Smooth muscle cell (in vitro differentiated cells): ENCODE results near the gene NOP58. TPM values are rescaled to one million over a fixed set of nuclear protein-coding genes. Genes with fewer than 3 reads are reported as not detected.
"Not testable (repeated sequence)": the region's sequence is repeated elsewhere in the genome, so short reads cannot be mapped to it uniquely, and the experiment has no call there.

Experiments used
- DNase-seq: peaks from one replicate; lab custom pipeline; 2025; ENCODE audit not compliant: unreplicated experiment; lab: John Stamatoyannopoulos, UW
- H2AFZ ChIP-seq: fragments of 200-600 bp; sonication (generic); 2 replicates; pipeline ENCODE4 v1.6.0; 2016; ENCODE audit warnings: antibody characterized with exemption, low read depth, mild to moderate bottlenecking
- H3F3A ChIP-seq: fragments of 200-600 bp; sonication (generic); 2 replicates; pipeline ENCODE4 v1.6.0; 2017; ENCODE audit warnings: antibody characterized with exemption, low read depth
- H3K27ac ChIP-seq: fragments of 200-600 bp; sonication (generic); 2 replicates; pipeline ENCODE4 v1.5.1; 2016; ENCODE audit warnings: low read depth, mild to moderate bottlenecking
- H3K27me3 ChIP-seq: fragments of 200-600 bp; sonication (generic); 2 replicates; pipeline ENCODE4 v1.6.1; 2016; ENCODE audit warnings: low read depth, mild to moderate bottlenecking
- H3K36me3 ChIP-seq: fragments of 200-600 bp; sonication (generic); 2 replicates; pipeline ENCODE4 v1.5.1; 2016; ENCODE audit warnings: low read depth
- H3K4me1 ChIP-seq: fragments of 200-600 bp; sonication (generic); 2 replicates; pipeline ENCODE4 v1.5.1; 2016; ENCODE audit warnings: low read depth
- H3K4me2 ChIP-seq: fragments of 200-600 bp; sonication (generic); 2 replicates; pipeline ENCODE4 v1.6.0; 2016; ENCODE audit warnings: mild to moderate bottlenecking
- H3K4me3 ChIP-seq: fragments of 200-600 bp; sonication (generic); 2 replicates; pipeline ENCODE4 v1.5.1; 2016; ENCODE audit warnings: mild to moderate bottlenecking
- H3K79me2 ChIP-seq: fragments of 200-600 bp; sonication (generic); 2 replicates; pipeline ENCODE4 v1.6.0; 2016; ENCODE audit warnings: low read depth, mild to moderate bottlenecking
- H3K9ac ChIP-seq: fragments of 200-600 bp; sonication (generic); 2 replicates; pipeline ENCODE4 v1.6.0; 2016; ENCODE audit warnings: low read depth
- H3K9me3 ChIP-seq: fragments of 200-600 bp; sonication (generic); replicated peaks from 2 replicates; pipeline ENCODE4 v1.5.1; 2016; ENCODE audit warnings: low read depth
- H4K20me1 ChIP-seq: fragments of 200-600 bp; sonication (generic); 2 replicates; pipeline ENCODE4 v1.6.0; 2016; ENCODE audit warnings: low read depth
- WGBS: methylation state at CpG from one replicate; pipeline ENCODE4 v1.1.7; 2016; ENCODE audit warnings: low lambda C conversion rate; 5-methylcytosine and 5-hydroxymethylcytosine counted together
- polyA plus RNA-seq: library from polyadenylated mRNA; unstranded; fragments of >200 nt; fragmentation: Nextera tagmentation; extraction: Ambion mirVana; gene quantifications from 2 replicates; pipeline ENCODE4 v1.2.1, GENCODE V29; 2016
- total RNA-seq: library from RNA; depleted of rRNA; stranded (reverse); fragments of >200 nt; gene quantifications from 2 replicates; pipeline ENCODE4 v1.2.3, GENCODE V29; 2014
- TF ChIP-seq, protein P1 (sequence below): fragments of 200-600 bp; sonication (generic); IDR thresholded peaks from 2 replicates; pipeline ENCODE4 v1.5.1; 2017; ENCODE audit warnings: borderline replicate concordance, mild to moderate bottlenecking, antibody characterized with exemption; ENCODE audit not compliant: insufficient read depth, poor library complexity, severe bottlenecking

NOP58 gene
- total and polyA plus RNA-seq, 2 experiments from 2014 or later = 40.8 to 51.4 TPM

GRCh38 chr2:202317080-202317857, 51.7 kb downstream of the NOP58 start:
- H3F3A ChIP-seq = no peaks in the 10 kb centered on the region
- H4K20me1 ChIP-seq = no peaks in the 10 kb centered on the region
- H3K27me3 ChIP-seq = no peaks in the 10 kb centered on the region
- H3K36me3 ChIP-seq = no peaks in the 10 kb centered on the region
- no peaks in the 10 kb centered on the region for H3K9me3 ChIP-seq
- no peak overlapping the region for H3K9ac ChIP-seq
- peak overlapping the region; percentile 1 for H3K4me2 ChIP-seq
- H3K27ac ChIP-seq = no peak overlapping the region
- TF ChIP-seq, protein P1, sequence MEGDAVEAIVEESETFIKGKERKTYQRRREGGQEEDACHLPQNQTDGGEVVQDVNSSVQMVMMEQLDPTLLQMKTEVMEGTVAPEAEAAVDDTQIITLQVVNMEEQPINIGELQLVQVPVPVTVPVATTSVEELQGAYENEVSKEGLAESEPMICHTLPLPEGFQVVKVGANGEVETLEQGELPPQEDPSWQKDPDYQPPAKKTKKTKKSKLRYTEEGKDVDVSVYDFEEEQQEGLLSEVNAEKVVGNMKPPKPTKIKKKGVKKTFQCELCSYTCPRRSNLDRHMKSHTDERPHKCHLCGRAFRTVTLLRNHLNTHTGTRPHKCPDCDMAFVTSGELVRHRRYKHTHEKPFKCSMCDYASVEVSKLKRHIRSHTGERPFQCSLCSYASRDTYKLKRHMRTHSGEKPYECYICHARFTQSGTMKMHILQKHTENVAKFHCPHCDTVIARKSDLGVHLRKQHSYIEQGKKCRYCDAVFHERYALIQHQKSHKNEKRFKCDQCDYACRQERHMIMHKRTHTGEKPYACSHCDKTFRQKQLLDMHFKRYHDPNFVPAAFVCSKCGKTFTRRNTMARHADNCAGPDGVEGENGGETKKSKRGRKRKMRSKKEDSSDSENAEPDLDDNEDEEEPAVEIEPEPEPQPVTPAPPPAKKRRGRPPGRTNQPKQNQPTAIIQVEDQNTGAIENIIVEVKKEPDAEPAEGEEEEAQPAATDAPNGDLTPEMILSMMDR = no peak
- 36% methylated on average over 6 of the region's 6 CpGs for WGBS
- H3K4me3 ChIP-seq = no peak overlapping the region
- DNase-seq = no peak
- no peak overlapping the region for H2AFZ ChIP-seq
- no peaks in the 10 kb centered on the region for H3K4me1 ChIP-seq
- no peaks in the 10 kb centered on the region for H3K79me2 ChIP-seq

DNA sequence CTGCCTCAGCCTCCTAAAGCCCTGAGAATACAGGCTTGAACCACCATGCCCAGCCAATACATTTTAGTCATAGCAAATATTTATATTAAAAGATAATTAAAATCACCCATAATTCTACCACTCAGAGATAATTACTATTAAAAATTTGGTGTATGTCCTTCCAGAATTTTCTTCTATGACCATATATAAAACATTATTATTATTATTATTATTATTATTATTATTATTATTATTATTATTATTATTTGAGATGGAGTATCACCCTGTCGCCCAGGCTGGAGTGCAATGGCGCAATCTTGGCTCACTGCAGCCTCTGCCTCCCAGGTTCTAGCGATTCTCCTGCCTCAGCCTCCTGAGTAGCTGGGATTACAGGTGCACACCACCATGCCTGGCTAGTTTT, 54.8 kb downstream of the NOP58 start:
- H3K4me3 ChIP-seq, H3K4me1 ChIP-seq, H3K9ac ChIP-seq, DNase-seq, H3K36me3 ChIP-seq, H3K27ac ChIP-seq, H4K20me1 ChIP-seq, H3K9me3 ChIP-seq, H3K4me2 ChIP-seq, H3F3A ChIP-seq, H3K79me2 ChIP-seq, H3K27me3 ChIP-seq, H2AFZ ChIP-seq: not testable (repeated sequence)
- WGBS = 100% methylated on average over 3 of the region's 3 CpGs

DNA sequence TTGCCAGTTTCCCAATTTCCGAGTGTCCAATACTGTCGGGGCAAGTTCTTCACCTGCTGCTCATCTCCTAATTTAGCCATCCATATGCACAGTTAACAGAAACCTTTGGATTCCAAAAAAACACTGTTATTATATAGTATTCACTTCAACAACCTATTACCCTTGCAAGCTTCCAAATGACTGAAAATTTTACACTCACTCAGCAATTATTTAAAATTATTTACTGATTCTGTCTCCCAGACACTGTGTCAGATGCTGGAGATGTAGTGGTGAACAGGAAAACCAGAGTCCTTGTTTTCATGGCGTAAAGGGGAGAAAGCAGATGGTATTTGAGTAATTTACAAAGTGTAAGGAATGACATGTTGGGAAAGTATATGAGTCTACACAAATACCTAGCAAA, 56.9 kb downstream of the NOP58 start:
- TF ChIP-seq, protein P1 = no peak
- H3K4me2 ChIP-seq = no peak overlapping the region
- 92% methylated on average over 3 of the region's 3 CpGs for WGBS
- no peaks in the 10 kb centered on the region for H3K4me1 ChIP-seq
- no peaks in the 10 kb centered on the region for H3K79me2 ChIP-seq
- no peaks in the 10 kb centered on the region for H3F3A ChIP-seq
- H3K36me3 ChIP-seq = no peaks in the 10 kb centered on the region
- no peaks in the 10 kb centered on the region for H4K20me1 ChIP-seq
- no peak for DNase-seq
- no peaks in the 10 kb centered on the region for H3K27me3 ChIP-seq
- no peak overlapping the region for H3K9ac ChIP-seq
- no peak overlapping the region for H2AFZ ChIP-seq
- no peaks in the 10 kb centered on the region for H3K9me3 ChIP-seq
- H3K4me3 ChIP-seq = no peak overlapping the region
- no peak overlapping the region for H3K27ac ChIP-seq

GRCh38 chr2:202327858-202328257, 62.3 kb downstream of the NOP58 start:
- H3K27ac ChIP-seq = no peak overlapping the region
- H4K20me1 ChIP-seq = no peaks in the 10 kb centered on the region
- H3K4me3 ChIP-seq = no peak overlapping the region
- no peaks in the 10 kb centered on the region for H3K9me3 ChIP-seq
- no peak for DNase-seq
- H3K4me1 ChIP-seq = no peaks in the 10 kb centered on the region
- no peaks in the 10 kb centered on the region for H3F3A ChIP-seq
- WGBS = 67% methylated on average over 1 of the region's 1 CpG
- no peaks in the 10 kb centered on the region for H3K36me3 ChIP-seq
- H2AFZ ChIP-seq = no peak overlapping the region
- H3K79me2 ChIP-seq = no peaks in the 10 kb centered on the region
- TF ChIP-seq, protein P1 = no peak
- no peak overlapping the region for H3K9ac ChIP-seq
- H3K4me2 ChIP-seq = no peak overlapping the region
- no peaks in the 10 kb centered on the region for H3K27me3 ChIP-seq
